Measurements from ENCODE around the gene SFTPD. TPM values are rescaled to one million over a fixed set of nuclear protein-coding genes. Genes with fewer than 3 reads are reported as not detected.
"Not testable (repeated sequence)": the region's sequence is repeated elsewhere in the genome, so short reads cannot be mapped to it uniquely, and the experiment has no call there.

The SFTPD gene
- not detected for total RNA-seq

DNA sequence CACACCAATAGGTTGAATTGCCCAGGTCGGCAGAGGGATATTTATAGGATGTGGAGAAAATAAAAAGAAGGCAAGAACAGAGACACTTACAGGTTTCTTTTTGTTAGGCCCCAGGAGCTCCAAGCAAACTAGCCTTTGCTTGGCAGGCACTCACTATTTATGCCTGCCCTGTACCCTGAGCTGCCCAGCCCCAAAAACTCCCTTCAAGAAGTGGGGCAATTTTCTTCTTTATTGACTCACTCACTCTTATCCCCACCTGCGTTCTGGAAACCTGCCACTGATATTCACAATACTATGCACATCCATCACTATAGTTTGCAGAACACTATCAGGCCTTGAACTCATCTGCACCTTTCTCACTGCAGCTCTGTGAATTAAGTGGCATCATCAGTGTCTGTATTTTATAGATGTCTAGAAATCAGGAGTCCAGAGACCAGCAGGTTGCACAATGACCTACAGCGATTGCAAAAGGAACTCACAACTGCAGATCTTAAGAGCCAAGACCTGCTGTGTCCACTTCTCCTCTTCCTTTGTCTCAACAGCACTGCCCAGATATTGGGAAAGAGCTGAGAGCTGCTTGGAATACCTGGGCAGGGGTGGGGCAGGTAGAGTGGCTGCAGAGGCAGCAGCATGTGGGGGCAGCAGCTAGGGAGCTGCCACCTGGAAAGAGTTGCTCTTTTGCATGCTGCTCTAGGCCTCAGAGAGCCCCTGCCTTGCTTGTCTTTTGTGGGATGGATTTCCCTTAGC lies at the start of gene SFTPD:
Gene SFTPD (minus strand): TSS at position 130 of the 747 bp plus-strand sequence. CDS start 2,446 bp downstream, outside the sequence.
- peaks cover 0 to 3% (median 0%) of the 10 kb centered on the region in 3 donors for H3K27me3 ChIP-seq (ENCODE audit: control insufficient read depth in 3 of 3, insufficient read depth in 3 of 3, low read length in 3 of 3)
- H3K27ac ChIP-seq (ENCODE audit: low read depth, low read length): no peak within 1 kb of the TSS
- H3K9ac ChIP-seq (ENCODE audit: low read depth in 1 of 3, low read length in 3 of 3): no peak within 1 kb of the TSS
- H3K36me3 ChIP-seq (ENCODE audit: control insufficient read depth in 3 of 3, insufficient read depth in 3 of 3, low read length in 3 of 3): peaks cover 0 to 15% (median 13%) of the 10 kb centered on the region in 3 donors
- no peak within 1 kb of the TSS for H3K4me3 ChIP-seq (ENCODE audit: low read length in 3 of 3)
- peaks cover 0 to 8% (median 3%) of the 10 kb centered on the region in 3 donors for H3K9me3 ChIP-seq (ENCODE audit: control insufficient read depth in 3 of 3, low read length in 3 of 3)
- no peaks in the 10 kb centered on the region for H3K4me1 ChIP-seq (ENCODE audit: control insufficient read depth in 3 of 3, insufficient read depth in 3 of 3, low read length in 3 of 3)

DNA sequence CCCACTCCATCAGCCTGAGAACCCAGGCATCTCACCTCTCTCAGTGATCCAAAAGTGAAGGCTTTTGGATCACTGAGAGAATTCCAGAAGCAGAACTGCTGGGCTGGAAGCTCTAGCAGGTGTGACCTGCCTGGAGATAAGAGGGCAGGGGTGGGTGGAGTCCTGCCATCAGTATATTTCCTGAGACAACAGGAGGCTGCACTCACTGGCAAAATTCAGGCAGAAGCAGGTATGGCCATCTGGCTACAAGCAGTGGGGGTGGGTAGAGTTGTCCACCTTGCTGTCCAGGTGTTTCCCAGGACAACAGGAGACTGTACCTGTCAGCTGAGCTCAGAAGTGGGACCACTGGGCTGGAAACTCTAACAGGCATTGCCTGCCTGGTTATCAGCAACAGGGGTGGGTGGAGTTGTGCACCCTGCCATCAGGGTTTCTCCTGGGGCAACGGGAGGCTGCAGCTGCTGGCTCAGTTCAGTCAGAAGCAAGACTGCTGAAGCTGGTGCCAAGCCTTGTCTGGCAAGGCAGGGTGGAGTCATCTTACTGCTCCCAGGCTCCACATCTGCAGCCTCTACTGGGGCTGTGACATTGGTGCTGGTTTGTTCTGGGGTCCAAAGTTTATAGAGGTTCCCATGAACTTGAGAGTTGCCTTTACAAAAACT lies 47.2 kb upstream of the SFTPD start:
- no peaks in the 10 kb centered on the region for H3K36me3 ChIP-seq (ENCODE audit: control insufficient read depth in 3 of 3, insufficient read depth in 3 of 3, low read length in 3 of 3)
- H3K4me3 ChIP-seq (ENCODE audit: low read length in 3 of 3): no peak overlapping the region
- peaks cover 0 to 6% (median 0%) of the 10 kb centered on the region in 3 donors for H3K4me1 ChIP-seq (ENCODE audit: control insufficient read depth in 3 of 3, insufficient read depth in 3 of 3, low read length in 3 of 3)
- H3K9ac ChIP-seq (ENCODE audit: low read depth in 1 of 3, low read length in 3 of 3): no peak overlapping the region
- no peak overlapping the region for H3K27ac ChIP-seq (ENCODE audit: low read depth, low read length)
- H3K9me3 ChIP-seq (ENCODE audit: control insufficient read depth in 3 of 3, low read length in 3 of 3): no peaks in the 10 kb centered on the region
- H3K27me3 ChIP-seq (ENCODE audit: control insufficient read depth in 3 of 3, insufficient read depth in 3 of 3, low read length in 3 of 3): no peaks in the 10 kb centered on the region

DNA sequence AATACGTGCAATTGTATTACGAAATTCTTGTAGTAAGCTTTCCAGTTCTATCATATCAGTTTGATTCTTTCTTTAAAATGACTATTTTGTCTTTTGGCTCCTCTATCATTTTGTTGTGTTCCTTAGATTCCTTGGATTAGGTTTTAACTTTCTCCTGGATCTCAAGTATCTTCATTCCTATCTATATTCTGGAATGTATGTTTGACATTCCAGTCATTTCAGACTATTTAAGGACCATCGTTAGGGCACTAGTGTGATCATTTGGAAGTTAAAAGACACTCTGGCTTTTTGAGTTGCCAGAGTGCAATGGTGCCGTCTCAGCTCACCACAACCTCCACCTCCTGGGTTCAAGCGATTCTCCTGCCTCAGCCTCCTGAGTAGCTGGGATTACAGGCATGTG lies 45.7 kb upstream of the SFTPD start:
- Histone ChIP-seq H3K36me3 (ENCODE audit: control insufficient read depth in 3 of 3, insufficient read depth in 3 of 3, low read length in 3 of 3) (no peaks in the 10 kb centered on the region), H3K9me3 (ENCODE audit: control insufficient read depth in 3 of 3, low read length in 3 of 3) (no peaks in the 10 kb centered on the region), H3K27me3 (ENCODE audit: control insufficient read depth in 3 of 3, insufficient read depth in 3 of 3, low read length in 3 of 3) (no peaks in the 10 kb centered on the region), H3K9ac (ENCODE audit: low read depth in 1 of 3, low read length in 3 of 3) (no peak overlapping the region), H3K4me1 (ENCODE audit: control insufficient read depth in 3 of 3, insufficient read depth in 3 of 3, low read length in 3 of 3) (peaks cover 0 to 6% (median 0%) of the 10 kb centered on the region in 3 donors), H3K27ac (ENCODE audit: low read depth, low read length) (no peak overlapping the region), H3K4me3 (ENCODE audit: low read length in 3 of 3) (no peak overlapping the region)

DNA sequence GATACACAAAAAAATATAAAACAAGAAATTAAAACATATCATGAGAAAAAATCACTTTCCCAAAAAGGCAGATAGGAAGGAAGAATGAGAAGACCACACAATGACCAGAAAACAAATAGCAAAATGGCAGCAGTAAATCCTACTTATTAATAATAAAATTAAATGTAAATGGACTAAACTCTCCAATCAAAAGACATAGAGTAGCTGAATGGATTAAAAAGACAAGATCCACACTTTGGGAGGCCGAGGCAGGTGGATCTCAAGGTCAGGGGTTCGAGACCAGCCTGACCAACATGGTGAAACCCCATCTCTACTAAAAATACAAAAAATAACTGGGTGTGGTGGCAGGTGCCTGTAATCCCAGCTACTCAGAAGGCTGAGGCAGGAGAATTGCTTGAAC lies 39.3 kb upstream of the SFTPD start:
- not testable (repeated sequence) for H3K27ac ChIP-seq (ENCODE audit: low read depth, low read length); H3K9me3 ChIP-seq (ENCODE audit: control insufficient read depth in 3 of 3, low read length in 3 of 3); H3K4me3 ChIP-seq (ENCODE audit: low read length in 3 of 3); H3K9ac ChIP-seq (ENCODE audit: low read depth in 1 of 3, low read length in 3 of 3); H3K36me3 ChIP-seq (ENCODE audit: control insufficient read depth in 3 of 3, insufficient read depth in 3 of 3, low read length in 3 of 3); H3K4me1 ChIP-seq (ENCODE audit: control insufficient read depth in 3 of 3, insufficient read depth in 3 of 3, low read length in 3 of 3); H3K27me3 ChIP-seq (ENCODE audit: control insufficient read depth in 3 of 3, insufficient read depth in 3 of 3, low read length in 3 of 3)

DNA sequence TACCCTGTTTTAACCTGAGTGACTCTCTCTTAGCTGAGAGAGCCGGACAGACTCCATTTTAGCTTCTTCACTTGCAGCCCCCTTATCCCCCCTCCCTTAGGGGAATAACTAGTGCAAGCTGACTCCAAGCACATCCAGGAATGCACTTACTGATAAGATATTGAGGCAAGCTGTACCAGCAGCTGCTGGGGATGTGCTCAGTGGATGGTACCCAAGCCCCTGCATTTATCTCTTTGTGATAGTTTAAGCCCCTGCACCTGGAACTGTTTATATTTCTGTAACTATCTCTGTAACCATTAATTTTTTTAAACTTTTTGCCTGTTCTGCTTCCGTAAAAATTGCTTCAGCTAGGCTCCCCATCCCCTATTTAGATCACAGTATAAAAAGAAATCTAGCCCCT lies 37.8 kb upstream of the SFTPD start:
- not testable (repeated sequence) for H3K36me3 ChIP-seq (ENCODE audit: control insufficient read depth in 3 of 3, insufficient read depth in 3 of 3, low read length in 3 of 3)

DNA sequence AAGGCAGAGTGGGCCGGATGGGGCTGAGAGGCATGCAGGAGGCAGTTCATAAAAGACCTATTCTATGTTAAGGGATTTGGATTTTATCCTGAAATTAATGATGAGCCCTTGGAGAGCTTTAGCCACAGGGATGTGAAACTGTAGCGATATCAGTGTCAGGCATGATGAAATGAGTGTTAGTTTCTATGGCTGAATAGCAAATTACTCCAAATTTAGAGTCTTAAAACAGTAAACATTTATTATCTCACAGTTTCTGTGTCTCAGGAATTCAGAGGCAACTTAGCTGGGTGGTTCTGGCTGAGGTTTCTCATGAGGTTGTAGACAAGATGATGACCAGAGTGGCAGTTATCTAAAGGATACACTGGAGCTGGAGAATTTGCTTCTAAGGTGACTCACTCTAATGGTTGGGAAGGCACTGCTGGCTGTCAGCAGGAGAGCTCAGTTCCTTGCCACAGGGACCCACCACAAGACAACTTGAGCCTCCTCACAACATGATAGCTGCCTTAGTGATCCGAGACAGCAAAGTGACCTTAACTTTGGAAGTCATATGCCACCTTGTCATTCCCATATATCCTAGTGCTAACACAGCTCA lies 36.7 kb upstream of the SFTPD start:
- H3K27me3 ChIP-seq (ENCODE audit: control insufficient read depth in 3 of 3, insufficient read depth in 3 of 3, low read length in 3 of 3): peaks cover 3 to 11% (median 7%) of the 10 kb centered on the region in 3 donors
- no peak overlapping the region for H3K4me3 ChIP-seq (ENCODE audit: low read length in 3 of 3)
- H3K9ac ChIP-seq (ENCODE audit: low read depth in 1 of 3, low read length in 3 of 3): no peak overlapping the region
- no peak overlapping the region for H3K27ac ChIP-seq (ENCODE audit: low read depth, low read length)
- no peaks in the 10 kb centered on the region for H3K36me3 ChIP-seq (ENCODE audit: control insufficient read depth in 3 of 3, insufficient read depth in 3 of 3, low read length in 3 of 3)
- no peaks in the 10 kb centered on the region for H3K9me3 ChIP-seq (ENCODE audit: control insufficient read depth in 3 of 3, low read length in 3 of 3)
- peaks cover 7 to 13% (median 12%) of the 10 kb centered on the region in 3 donors for H3K4me1 ChIP-seq (ENCODE audit: control insufficient read depth in 3 of 3, insufficient read depth in 3 of 3, low read length in 3 of 3)

More for the DNA sequence above, 37.8 kb upstream of the SFTPD start:
- H3K9ac ChIP-seq (ENCODE audit: low read depth in 1 of 3, low read length in 3 of 3); H3K4me3 ChIP-seq (ENCODE audit: low read length in 3 of 3); H3K9me3 ChIP-seq (ENCODE audit: control insufficient read depth in 3 of 3, low read length in 3 of 3); H3K27ac ChIP-seq (ENCODE audit: low read depth, low read length): not testable (repeated sequence)
- Histone ChIP-seq H3K27me3 (ENCODE audit: control insufficient read depth in 3 of 3, insufficient read depth in 3 of 3, low read length in 3 of 3) (peaks cover 3 to 11% (median 7%) of the 10 kb centered on the region in 3 donors), H3K4me1 (ENCODE audit: control insufficient read depth in 3 of 3, insufficient read depth in 3 of 3, low read length in 3 of 3) (peaks cover 6 to 12% (median 9%) of the 10 kb centered on the region in 3 donors)

DNA sequence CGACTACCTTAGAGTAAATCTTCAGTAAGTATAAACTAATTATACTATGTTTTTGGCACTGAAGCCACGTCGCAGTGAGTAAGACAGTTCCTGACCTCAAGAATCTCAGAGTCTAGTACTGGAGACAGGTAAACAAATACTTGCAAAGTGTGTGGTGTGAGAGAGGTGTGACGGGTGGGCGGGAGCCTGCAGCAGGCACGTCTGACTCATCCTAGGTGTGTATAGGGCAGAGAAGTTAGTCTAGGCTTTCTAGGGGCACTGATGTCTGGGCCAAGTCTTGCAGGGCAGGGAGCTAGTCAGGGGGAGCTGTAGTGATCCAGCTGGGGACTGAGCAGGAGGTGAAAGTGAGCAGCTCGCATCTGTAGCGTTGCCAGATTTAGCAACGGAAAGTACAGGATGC lies 35.9 kb upstream of the SFTPD start:
- H3K27me3 ChIP-seq (ENCODE audit: control insufficient read depth in 3 of 3, insufficient read depth in 3 of 3, low read length in 3 of 3): peaks cover 3 to 11% (median 7%) of the 10 kb centered on the region in 3 donors
- H3K36me3 ChIP-seq (ENCODE audit: control insufficient read depth in 3 of 3, insufficient read depth in 3 of 3, low read length in 3 of 3): no peaks in the 10 kb centered on the region
- H3K9ac ChIP-seq (ENCODE audit: low read depth in 1 of 3, low read length in 3 of 3): no peak overlapping the region
- no peak overlapping the region for H3K27ac ChIP-seq (ENCODE audit: low read depth, low read length)
- no peaks in the 10 kb centered on the region for H3K9me3 ChIP-seq (ENCODE audit: control insufficient read depth in 3 of 3, low read length in 3 of 3)
- peaks cover 7 to 13% (median 12%) of the 10 kb centered on the region in 3 donors for H3K4me1 ChIP-seq (ENCODE audit: control insufficient read depth in 3 of 3, insufficient read depth in 3 of 3, low read length in 3 of 3)
- no peak overlapping the region for H3K4me3 ChIP-seq (ENCODE audit: low read length in 3 of 3)

DNA sequence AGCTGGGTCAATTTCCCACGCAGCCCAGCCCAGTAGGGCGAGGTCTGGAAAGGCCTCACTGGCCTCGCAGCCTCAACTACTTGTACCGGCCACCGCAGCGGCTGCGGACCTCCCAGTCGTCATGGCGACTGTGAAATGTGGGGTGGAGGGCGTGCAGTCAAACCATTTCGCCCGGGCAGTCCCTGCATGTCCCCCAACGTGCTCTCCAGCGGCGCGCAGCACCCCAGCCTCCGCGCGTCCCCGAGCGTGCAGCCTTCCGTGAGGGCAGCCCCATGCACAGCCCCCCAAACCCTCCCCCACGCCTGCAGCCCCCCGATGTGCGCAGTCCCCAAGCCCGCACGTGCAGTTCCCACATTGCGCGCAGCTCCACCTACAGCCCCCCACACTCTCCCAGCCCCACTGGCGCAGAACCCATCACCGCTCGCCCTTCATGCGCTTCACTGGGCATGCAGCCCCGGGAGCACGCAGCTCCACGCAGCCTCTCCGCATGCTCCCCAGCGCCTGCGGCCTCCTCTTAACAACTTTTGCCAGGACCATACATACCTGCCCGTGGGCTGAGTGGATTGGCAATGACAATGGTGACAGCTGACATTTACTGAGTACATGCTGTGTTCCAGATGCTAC lies 34.5 kb upstream of the SFTPD start:
- no peak overlapping the region for H3K27ac ChIP-seq (ENCODE audit: low read depth, low read length)
- H3K4me3 ChIP-seq (ENCODE audit: low read length in 3 of 3): no peak overlapping the region
- H3K4me1 ChIP-seq (ENCODE audit: control insufficient read depth in 3 of 3, insufficient read depth in 3 of 3, low read length in 3 of 3): peaks cover 7 to 13% (median 12%) of the 10 kb centered on the region in 3 donors
- H3K36me3 ChIP-seq (ENCODE audit: control insufficient read depth in 3 of 3, insufficient read depth in 3 of 3, low read length in 3 of 3): no peaks in the 10 kb centered on the region
- no peaks in the 10 kb centered on the region for H3K9me3 ChIP-seq (ENCODE audit: control insufficient read depth in 3 of 3, low read length in 3 of 3)
- no peak overlapping the region for H3K9ac ChIP-seq (ENCODE audit: low read depth in 1 of 3, low read length in 3 of 3)
- H3K27me3 ChIP-seq (ENCODE audit: control insufficient read depth in 3 of 3, insufficient read depth in 3 of 3, low read length in 3 of 3): peaks cover 3 to 11% (median 7%) of the 10 kb centered on the region in 3 donors

DNA sequence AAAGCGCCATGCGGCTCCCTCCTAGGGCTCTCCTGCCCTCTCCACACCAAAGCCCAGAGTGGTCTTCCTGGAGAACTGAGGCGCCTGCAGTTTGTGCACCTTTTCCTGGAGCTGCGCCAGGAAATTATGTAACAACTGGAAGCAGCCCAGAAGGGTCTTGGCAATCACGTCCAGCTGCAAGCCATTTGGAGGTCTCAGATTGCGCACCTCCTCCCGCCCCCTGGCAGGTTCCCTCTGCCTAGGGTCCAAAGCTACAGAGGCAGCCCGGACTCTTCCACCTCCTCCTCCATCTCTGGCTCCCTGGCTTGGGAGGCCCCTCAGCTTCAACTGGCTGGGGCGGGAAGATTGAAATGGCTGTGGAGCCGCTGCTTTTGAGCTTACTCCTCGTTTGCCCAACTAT lies 34.0 kb upstream of the SFTPD start:
- Histone ChIP-seq H3K4me1 (ENCODE audit: control insufficient read depth in 3 of 3, insufficient read depth in 3 of 3, low read length in 3 of 3) (peaks cover 7 to 13% (median 12%) of the 10 kb centered on the region in 3 donors), H3K4me3 (ENCODE audit: low read length in 3 of 3) (no peak overlapping the region), H3K36me3 (ENCODE audit: control insufficient read depth in 3 of 3, insufficient read depth in 3 of 3, low read length in 3 of 3) (no peaks in the 10 kb centered on the region), H3K27ac (ENCODE audit: low read depth, low read length) (no peak overlapping the region), H3K9me3 (ENCODE audit: control insufficient read depth in 3 of 3, low read length in 3 of 3) (no peaks in the 10 kb centered on the region), H3K27me3 (ENCODE audit: control insufficient read depth in 3 of 3, insufficient read depth in 3 of 3, low read length in 3 of 3) (peaks cover 3 to 11% (median 7%) of the 10 kb centered on the region in 3 donors), H3K9ac (ENCODE audit: low read depth in 1 of 3, low read length in 3 of 3) (no peak overlapping the region)

Measured in skeletal muscle tissue (tissue), 4 donors.